ENCODE results near the gene ZNF672. TPM values are rescaled to one million over a fixed set of nuclear protein-coding genes. Genes with fewer than 3 reads are reported as not detected.

Gene ZNF672
- total and polyA plus RNA-seq, 2 of the 13 experiments (the other 11 are each of a cell fraction or from before 2014, with no cell fraction given) = 17.2 to 22.9 TPM

- TF ChIP-seq DNMT3B (CRISPR knock-in tag; conservative IDR thresholded peaks at IDR 0.05) = no peak
- peak; percentile 98 for TF ChIP-seq RFX5 (IDR thresholded peaks at IDR 0.05; ENCODE audit: low read depth, low read length)
- no peak for TF ChIP-seq ZNF326 (CRISPR knock-in tag; IDR thresholded peaks at IDR 0.05; ENCODE audit: borderline replicate concordance)
- TF ChIP-seq, protein P1, sequence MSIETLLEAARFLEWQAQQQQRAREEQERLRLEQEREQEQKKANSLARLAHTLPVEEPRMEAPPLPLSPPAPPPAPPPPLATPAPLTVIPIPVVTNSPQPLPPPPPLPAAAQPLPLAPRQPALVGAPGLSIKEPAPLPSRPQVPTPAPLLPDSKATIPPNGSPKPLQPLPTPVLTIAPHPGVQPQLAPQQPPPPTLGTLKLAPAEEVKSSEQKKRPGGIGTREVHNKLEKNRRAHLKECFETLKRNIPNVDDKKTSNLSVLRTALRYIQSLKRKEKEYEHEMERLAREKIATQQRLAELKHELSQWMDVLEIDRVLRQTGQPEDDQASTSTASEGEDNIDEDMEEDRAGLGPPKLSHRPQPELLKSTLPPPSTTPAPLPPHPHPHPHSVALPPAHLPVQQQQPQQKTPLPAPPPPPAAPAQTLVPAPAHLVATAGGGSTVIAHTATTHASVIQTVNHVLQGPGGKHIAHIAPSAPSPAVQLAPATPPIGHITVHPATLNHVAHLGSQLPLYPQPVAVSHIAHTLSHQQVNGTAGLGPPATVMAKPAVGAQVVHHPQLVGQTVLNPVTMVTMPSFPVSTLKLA (IDR thresholded peaks at IDR 0.05) = no peak
- no peak for TF ChIP-seq PBX3 (CRISPR knock-in tag; IDR thresholded peaks at IDR 0.05; ENCODE audit: borderline replicate concordance)
- TF ChIP-seq NR3C1 (CRISPR knock-in tag; IDR thresholded peaks at IDR 0.05) = no peak
- TF ChIP-seq SALL1 (CRISPR knock-in tag; IDR thresholded peaks at IDR 0.05) = peak; percentile 77
- TF ChIP-seq REL (CRISPR knock-in tag; conservative IDR thresholded peaks at IDR 0.05) = no peak
- TF ChIP-seq ZNF639 (CRISPR knock-in tag; conservative IDR thresholded peaks at IDR 0.05) = no peak
- TF ChIP-seq, protein P2, sequence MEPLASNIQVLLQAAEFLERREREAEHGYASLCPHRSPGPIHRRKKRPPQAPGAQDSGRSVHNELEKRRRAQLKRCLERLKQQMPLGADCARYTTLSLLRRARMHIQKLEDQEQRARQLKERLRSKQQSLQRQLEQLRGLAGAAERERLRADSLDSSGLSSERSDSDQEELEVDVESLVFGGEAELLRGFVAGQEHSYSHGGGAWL (CRISPR knock-in tag; IDR thresholded peaks at IDR 0.05) = peak; percentile 49; the same call in 1 of the 2 replicates
- TF ChIP-seq BRCA1 (CRISPR knock-in tag; IDR thresholded peaks at IDR 0.05) = no peak
- peak; percentile 95 for TF ChIP-seq HNRNPL (IDR thresholded peaks at IDR 0.05; ENCODE audit: low read depth, low read length)
- TF ChIP-seq TARDBP (CRISPR knock-in tag; IDR thresholded peaks at IDR 0.05) = peak; percentile 4; the same call in 1 of the 2 replicates
- TF ChIP-seq EP300 (IDR thresholded peaks at IDR 0.05; ENCODE audit: low read depth in 2 of 2, low read length in 2 of 2) = no peak
- TF ChIP-seq EP300 (CRISPR knock-in tag; IDR thresholded peaks at IDR 0.05; ENCODE audit: borderline replicate concordance) = no peak
- peak; percentile 57; the same call in 1 of the 2 replicates for TF ChIP-seq ZNF547 (CRISPR knock-in tag; IDR thresholded peaks at IDR 0.05)
- peak; percentile 55; the same call in 1 of the 2 replicates for TF ChIP-seq ZMYM4 (CRISPR knock-in tag; IDR thresholded peaks at IDR 0.05)
- TF ChIP-seq ZNF335 (CRISPR knock-in tag; IDR thresholded peaks at IDR 0.05) = no peak
- TF ChIP-seq, protein P3, sequence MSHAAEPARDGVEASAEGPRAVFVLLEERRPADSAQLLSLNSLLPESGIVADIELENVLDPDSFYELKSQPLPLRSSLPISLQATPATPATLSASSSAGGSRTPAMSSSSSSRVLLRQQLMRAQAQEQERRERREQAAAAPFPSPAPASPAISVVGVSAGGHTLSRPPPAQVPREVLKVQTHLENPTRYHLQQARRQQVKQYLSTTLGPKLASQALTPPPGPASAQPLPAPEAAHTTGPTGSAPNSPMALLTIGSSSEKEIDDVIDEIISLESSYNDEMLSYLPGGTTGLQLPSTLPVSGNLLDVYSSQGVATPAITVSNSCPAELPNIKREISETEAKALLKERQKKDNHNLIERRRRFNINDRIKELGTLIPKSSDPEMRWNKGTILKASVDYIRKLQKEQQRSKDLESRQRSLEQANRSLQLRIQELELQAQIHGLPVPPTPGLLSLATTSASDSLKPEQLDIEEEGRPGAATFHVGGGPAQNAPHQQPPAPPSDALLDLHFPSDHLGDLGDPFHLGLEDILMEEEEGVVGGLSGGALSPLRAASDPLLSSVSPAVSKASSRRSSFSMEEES (CRISPR knock-in tag; IDR thresholded peaks at IDR 0.05) = no peak
- TF ChIP-seq, protein P4, sequence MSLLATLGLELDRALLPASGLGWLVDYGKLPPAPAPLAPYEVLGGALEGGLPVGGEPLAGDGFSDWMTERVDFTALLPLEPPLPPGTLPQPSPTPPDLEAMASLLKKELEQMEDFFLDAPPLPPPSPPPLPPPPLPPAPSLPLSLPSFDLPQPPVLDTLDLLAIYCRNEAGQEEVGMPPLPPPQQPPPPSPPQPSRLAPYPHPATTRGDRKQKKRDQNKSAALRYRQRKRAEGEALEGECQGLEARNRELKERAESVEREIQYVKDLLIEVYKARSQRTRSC (CRISPR knock-in tag; IDR thresholded peaks at IDR 0.05; ENCODE audit: low read depth) = no peak
- TF ChIP-seq FOSL1 (CRISPR knock-in tag; IDR thresholded peaks at IDR 0.05; ENCODE audit: borderline replicate concordance) = no peak
- TF ChIP-seq ZNF101 (CRISPR knock-in tag; IDR thresholded peaks at IDR 0.05; ENCODE audit: borderline replicate concordance, low read depth) = no peak; the same call in 1 of the 2 replicates
Measured at GRCh38 chr1:248838357-248839167, 538 bp downstream of the ZNF672 start (continued).

Measured in HepG2 (cell line).